IgD-negative memory B cell (primary cell): Measurements from ENCODE around the gene OR51B2. TPM values are rescaled to one million over a fixed set of nuclear protein-coding genes. Genes with fewer than 3 reads are reported as not detected.

Experiments
- H3K27ac Mint-ChIP-seq, 3 donors: one replicate each; pipeline ENCODE4 v1.8.0; 2020 to 2022; ENCODE audit warnings: mild to moderate bottlenecking in 3 of 3, mixed read lengths in 3 of 3, moderate library complexity in 1 of 3
- H3K27me3 Mint-ChIP-seq: one replicate; pipeline ENCODE4 v1.8.0; 2021; ENCODE audit warnings: mixed read lengths
- H3K36me3 Mint-ChIP-seq: one replicate; pipeline ENCODE4 v1.8.0; 2020; ENCODE audit warnings: mild to moderate bottlenecking, mixed read lengths
- H3K4me1 Mint-ChIP-seq, 3 donors: one replicate each; pipeline ENCODE4 v1.8.0; 2020 to 2022; ENCODE audit warnings: mixed read lengths in 3 of 3, mild to moderate bottlenecking in 1 of 3
- H3K4me3 Mint-ChIP-seq, 4 donors: one replicate each; pipeline ENCODE4 v1.8.0; 2020 to 2022; ENCODE audit warnings: mild to moderate bottlenecking in 4 of 4, mixed read lengths in 4 of 4, moderate library complexity in 3 of 4
- H3K9me3 Mint-ChIP-seq, 3 donors: one replicate each; pipeline ENCODE4 v1.8.0; 2020 to 2021; ENCODE audit warnings: mixed read lengths in 3 of 3, mild to moderate bottlenecking in 1 of 3
- polyA plus RNA-seq: library from polyadenylated mRNA; unstranded; fragments of 300-500 nt; fragmentation: Illumina TruSeq; gene quantifications from one replicate; pipeline ENCODE4 v1.2.3, GENCODE V29; 2021

OR51B2 gene
- polyA plus RNA-seq, 1 donor from 2014 or later, result not detected

GRCh38 chr11:5282628-5283027 lies 41.5 kb downstream of the OR51B2 start:
- H3K27me3 Mint-ChIP-seq, result no peaks in the 10 kb centered on the region
- H3K27ac Mint-ChIP-seq, result no peak overlapping the region
- H3K4me1 Mint-ChIP-seq, result no peaks in the 10 kb centered on the region
- no peaks in the 10 kb centered on the region for H3K36me3 Mint-ChIP-seq
- no peaks in the 10 kb centered on the region for H3K9me3 Mint-ChIP-seq
- H3K4me3 Mint-ChIP-seq, result no peak overlapping the region

DNA sequence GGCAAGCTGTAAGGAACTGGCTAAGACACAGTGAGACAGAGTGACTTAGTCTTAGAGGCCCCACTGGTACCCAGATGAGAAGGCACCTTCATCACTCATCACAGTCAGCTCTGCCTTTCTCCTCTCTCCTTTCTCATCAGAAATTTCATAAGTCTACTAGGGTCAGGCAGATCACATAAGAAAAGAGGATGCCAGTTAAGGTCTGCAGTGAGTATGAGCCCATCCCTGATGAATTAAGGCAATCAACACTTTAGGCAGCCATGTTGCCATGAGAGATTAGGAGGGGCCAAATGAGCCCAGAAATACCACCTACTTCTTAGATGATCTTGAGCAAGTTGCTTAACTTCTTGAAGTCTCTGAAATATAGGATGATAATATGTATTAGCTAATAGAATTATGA lies 42.5 kb downstream of the OR51B2 start:
- H3K27me3 Mint-ChIP-seq, result no peaks in the 10 kb centered on the region
- H3K36me3 Mint-ChIP-seq, result no peaks in the 10 kb centered on the region
- no peaks in the 10 kb centered on the region for H3K9me3 Mint-ChIP-seq
- no peak overlapping the region for H3K4me3 Mint-ChIP-seq
- H3K27ac Mint-ChIP-seq, result no peak overlapping the region
- no peaks in the 10 kb centered on the region for H3K4me1 Mint-ChIP-seq

DNA sequence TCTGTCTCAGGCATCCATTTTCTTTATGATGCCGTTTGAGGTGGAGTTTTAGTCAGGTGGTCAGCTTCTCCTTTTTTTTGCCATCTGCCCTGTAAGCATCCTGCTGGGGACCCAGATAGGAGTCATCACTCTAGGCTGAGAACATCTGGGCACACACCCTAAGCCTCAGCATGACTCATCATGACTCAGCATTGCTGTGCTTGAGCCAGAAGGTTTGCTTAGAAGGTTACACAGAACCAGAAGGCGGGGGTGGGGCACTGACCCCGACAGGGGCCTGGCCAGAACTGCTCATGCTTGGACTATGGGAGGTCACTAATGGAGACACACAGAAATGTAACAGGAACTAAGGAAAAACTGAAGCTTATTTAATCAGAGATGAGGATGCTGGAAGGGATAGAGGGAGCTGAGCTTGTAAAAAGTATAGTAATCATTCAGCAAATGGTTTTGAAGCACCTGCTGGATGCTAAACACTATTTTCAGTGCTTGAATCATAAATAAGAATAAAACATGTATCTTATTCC lies 43.5 kb downstream of the OR51B2 start:
- no peaks in the 10 kb centered on the region for H3K36me3 Mint-ChIP-seq
- H3K4me1 Mint-ChIP-seq, result no peaks in the 10 kb centered on the region
- H3K4me3 Mint-ChIP-seq, result no peak overlapping the region
- no peak overlapping the region for H3K27ac Mint-ChIP-seq
- no peaks in the 10 kb centered on the region for H3K27me3 Mint-ChIP-seq
- no peaks in the 10 kb centered on the region for H3K9me3 Mint-ChIP-seq

GRCh38 chr11:5279471-5280090 lies 44.5 kb downstream of the OR51B2 start:
- Mint-ChIP-seq H3K4me1 (no peaks in the 10 kb centered on the region), H3K27me3 (no peaks in the 10 kb centered on the region), H3K27ac (no peak overlapping the region)

GRCh38 chr11:5277807-5278382 lies 46.2 kb downstream of the OR51B2 start:
- no peak overlapping the region for H3K4me3 Mint-ChIP-seq
- H3K4me1 Mint-ChIP-seq, result no peaks in the 10 kb centered on the region
- H3K36me3 Mint-ChIP-seq, result no peaks in the 10 kb centered on the region
- H3K9me3 Mint-ChIP-seq, result peaks cover 0 to 1% (median 0%) of the 10 kb centered on the region in 3 donors
- H3K27me3 Mint-ChIP-seq, result no peaks in the 10 kb centered on the region
- no peak overlapping the region for H3K27ac Mint-ChIP-seq

More at GRCh38 chr11:5279471-5280090, 44.5 kb downstream of the OR51B2 start:
- H3K4me3 Mint-ChIP-seq, result no peak overlapping the region
- peaks cover 0 to 1% (median 0%) of the 10 kb centered on the region in 3 donors for H3K9me3 Mint-ChIP-seq
- no peaks in the 10 kb centered on the region for H3K36me3 Mint-ChIP-seq

DNA sequence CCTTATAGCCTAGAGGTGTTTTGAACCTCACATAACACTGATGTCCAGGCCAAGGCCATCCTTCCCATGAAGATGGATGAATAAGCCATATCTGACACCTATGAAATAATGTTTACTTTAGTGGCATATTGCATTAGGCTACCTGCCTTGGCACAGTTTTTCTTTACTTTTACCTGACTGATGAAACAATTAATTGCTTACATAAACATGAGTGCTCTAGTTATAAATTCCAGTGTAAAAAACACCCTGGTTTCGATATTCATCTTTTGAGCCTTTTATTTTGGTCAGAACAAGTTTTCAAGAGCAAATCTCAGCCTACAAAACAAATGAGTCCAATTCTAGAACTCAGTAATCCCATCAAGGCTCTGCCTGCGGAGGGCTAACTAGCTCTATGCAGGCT lies 47.4 kb downstream of the OR51B2 start:
- Mint-ChIP-seq H3K4me3 (no peak overlapping the region), H3K27ac (no peak overlapping the region), H3K9me3 (peaks cover 0 to 1% (median 0%) of the 10 kb centered on the region in 3 donors), H3K27me3 (no peaks in the 10 kb centered on the region), H3K4me1 (no peaks in the 10 kb centered on the region), H3K36me3 (no peaks in the 10 kb centered on the region)

- Mint-ChIP-seq H3K27me3 (no peaks in the 10 kb centered on the region), H3K9me3 (peaks cover 0 to 1% (median 0%) of the 10 kb centered on the region in 3 donors), H3K4me3 (no peak overlapping the region), H3K36me3 (no peaks in the 10 kb centered on the region), H3K27ac (no peak overlapping the region), H3K4me1 (no peaks in the 10 kb centered on the region)
These were observed 48.6 kb downstream of the OR51B2 start for GRCh38 chr11:5275369-5276110.

GRCh38 chr11:5274395-5274794 lies 49.7 kb downstream of the OR51B2 start:
- Mint-ChIP-seq H3K27me3 (no peaks in the 10 kb centered on the region), H3K4me1 (no peaks in the 10 kb centered on the region), H3K36me3 (no peaks in the 10 kb centered on the region), H3K9me3 (peaks cover 0 to 1% (median 0%) of the 10 kb centered on the region in 3 donors), H3K4me3 (no peak overlapping the region), H3K27ac (no peak overlapping the region)

Other genes with a start within 250 kb of the OR51B2 start
- gene OR52A5, start 185.9 kb downstream of the OR51B2 start, polyA plus RNA-seq, result not detected
- not detected for gene OR52A1, start 169.5 kb downstream of the OR51B2 start, polyA plus RNA-seq
- not detected for gene OR51V1, start 123.6 kb downstream of the OR51B2 start, polyA plus RNA-seq
- 60.1 TPM for gene HBB, start 97.2 kb downstream of the OR51B2 start, polyA plus RNA-seq
- gene HBD, start 89.8 kb downstream of the OR51B2 start, polyA plus RNA-seq, result not detected
- gene HBG1, start 74.4 kb downstream of the OR51B2 start, polyA plus RNA-seq, result not detected
- gene HBG2, start 69.5 kb downstream of the OR51B2 start, polyA plus RNA-seq, result 1.0 TPM
- gene HBE1, start 54.4 kb downstream of the OR51B2 start, polyA plus RNA-seq, result not detected
- gene OR51B4, start 22.4 kb downstream of the OR51B2 start, polyA plus RNA-seq, result not detected
- gene OR51B5, start 19.2 kb upstream of the OR51B2 start, polyA plus RNA-seq, result not detected
- gene OR51B6, start 27.2 kb upstream of the OR51B2 start, polyA plus RNA-seq, result not detected
- not detected for gene OR51M1, start 59.5 kb upstream of the OR51B2 start, polyA plus RNA-seq
- gene OR51Q1, start 97.8 kb upstream of the OR51B2 start, polyA plus RNA-seq, result not detected
- not detected for gene OR51I1, start 117.2 kb upstream of the OR51B2 start, polyA plus RNA-seq
- gene OR51I2, start 125.0 kb upstream of the OR51B2 start, polyA plus RNA-seq, result not detected
- not detected for gene OR52D1, start 164.4 kb upstream of the OR51B2 start, polyA plus RNA-seq
- gene UBQLN3, start 185.7 kb upstream of the OR51B2 start, polyA plus RNA-seq, result not detected
- not detected for gene UBQLNL, start 192.4 kb upstream of the OR51B2 start, polyA plus RNA-seq
- not detected for gene OR52H1, start 224.2 kb upstream of the OR51B2 start, polyA plus RNA-seq